ENCODE results near the gene CA7. TPM values are rescaled to one million over a fixed set of nuclear protein-coding genes. Genes with fewer than 3 reads are reported as not detected.

Gene CA7
- total RNA-seq, 1 donor from 2014 or later, result not detected

- Histone ChIP-seq H3K36me3 (no peaks in the 10 kb centered on the region), H3K27me3 (no peaks in the 10 kb centered on the region), H3K4me3 (no peak overlapping the region), H3K9me3 (no peaks in the 10 kb centered on the region), H3K4me1 (peaks cover 45 to 71% of the 10 kb centered on the region in 2 donors), H3K27ac (peak overlapping the region; percentile 90 to 92)
- no peak for DNase-seq (ENCODE audit: low spot score in 2 of 2)
- intact Hi-C loops (cut with DNase I), result no loop called here
- TF ChIP-seq CTCF (IDR thresholded peaks at IDR 0.05), result no peak
Measured at GRCh38 chr16:66902648-66903543, 58.7 kb downstream of the CA7 start.

Other genes starting within 250 kb of the CA7 start
- 42.6 TPM for gene CMTM3, start 239.7 kb upstream of the CA7 start, total RNA-seq
- gene CMTM4, start 147.7 kb upstream of the CA7 start, total RNA-seq, result 20.1 TPM
- gene DYNC1LI2, start 92.8 kb upstream of the CA7 start, total RNA-seq, result 99.7 TPM
- gene TERB1, start 42.8 kb upstream of the CA7 start, total RNA-seq, result not detected
- 8.6 TPM for gene NAE1, start 13.4 kb upstream of the CA7 start, total RNA-seq
- gene PDP2, start 36.1 kb downstream of the CA7 start, total RNA-seq, result 2.8 TPM
- not detected for gene CDH16, start 74.5 kb downstream of the CA7 start, total RNA-seq
- 54.2 TPM for gene RRAD, start 81.1 kb downstream of the CA7 start, total RNA-seq
- 255 TPM for gene CIAO2B, start 90.0 kb downstream of the CA7 start, total RNA-seq
- 40.0 TPM for gene CES2, start 91.1 kb downstream of the CA7 start, total RNA-seq
- gene CES3, start 116.9 kb downstream of the CA7 start, total RNA-seq, result not detected
- 0.11 TPM for gene CES4A, start 144.2 kb downstream of the CA7 start, total RNA-seq
- gene CBFB, start 184.7 kb downstream of the CA7 start, total RNA-seq, result 59.1 TPM

All from ascending aorta (tissue), 2 donors.